Measurements from ENCODE around the gene TOMM34.
A peak's percentile ranks its signal among the peaks of the same experiment; 100 is the strongest.

The TOMM34 gene

DNA sequence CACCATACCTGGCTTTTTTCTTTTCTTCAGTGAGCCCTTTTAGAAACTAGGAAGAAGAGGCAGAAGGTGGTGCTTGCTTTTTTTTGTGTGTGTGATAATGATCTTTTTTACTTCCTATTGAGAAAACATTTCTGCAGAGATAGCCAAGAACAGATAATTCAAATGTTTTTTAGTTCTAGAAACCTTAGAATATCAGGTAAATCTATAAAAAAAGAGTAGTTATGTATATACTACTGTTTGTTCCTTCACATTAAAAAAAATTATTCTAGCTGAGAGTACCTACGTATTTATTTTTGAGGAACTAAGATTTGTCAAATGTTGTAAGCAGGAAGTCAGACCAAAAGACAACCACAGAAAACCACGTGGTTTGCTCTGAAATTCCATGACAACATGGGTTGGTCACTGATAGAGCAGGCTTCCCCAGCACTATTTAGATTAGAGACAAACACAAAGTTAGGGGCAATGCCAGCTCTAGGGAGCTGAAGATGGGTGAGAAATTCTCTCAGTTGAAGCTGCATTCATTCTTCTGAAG is 19.0 kb upstream of the TOMM34 start:
- in situ Hi-C loops (cut with HindIII; ENCODE audit: low pct_ligation_motif_present, low sequenced_read_pairs) = no loop called here
- H3K27me3 ChIP-seq (replicated peaks) = no peaks in the 10 kb centered on the region
- TF ChIP-seq, protein P1, sequence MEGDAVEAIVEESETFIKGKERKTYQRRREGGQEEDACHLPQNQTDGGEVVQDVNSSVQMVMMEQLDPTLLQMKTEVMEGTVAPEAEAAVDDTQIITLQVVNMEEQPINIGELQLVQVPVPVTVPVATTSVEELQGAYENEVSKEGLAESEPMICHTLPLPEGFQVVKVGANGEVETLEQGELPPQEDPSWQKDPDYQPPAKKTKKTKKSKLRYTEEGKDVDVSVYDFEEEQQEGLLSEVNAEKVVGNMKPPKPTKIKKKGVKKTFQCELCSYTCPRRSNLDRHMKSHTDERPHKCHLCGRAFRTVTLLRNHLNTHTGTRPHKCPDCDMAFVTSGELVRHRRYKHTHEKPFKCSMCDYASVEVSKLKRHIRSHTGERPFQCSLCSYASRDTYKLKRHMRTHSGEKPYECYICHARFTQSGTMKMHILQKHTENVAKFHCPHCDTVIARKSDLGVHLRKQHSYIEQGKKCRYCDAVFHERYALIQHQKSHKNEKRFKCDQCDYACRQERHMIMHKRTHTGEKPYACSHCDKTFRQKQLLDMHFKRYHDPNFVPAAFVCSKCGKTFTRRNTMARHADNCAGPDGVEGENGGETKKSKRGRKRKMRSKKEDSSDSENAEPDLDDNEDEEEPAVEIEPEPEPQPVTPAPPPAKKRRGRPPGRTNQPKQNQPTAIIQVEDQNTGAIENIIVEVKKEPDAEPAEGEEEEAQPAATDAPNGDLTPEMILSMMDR (IDR thresholded peaks at IDR 0.05; ENCODE audit: low read depth, low read length, missing control alignments) = no peak
- peak; percentile 63 for DNase-seq
- H3K27ac ChIP-seq = peak overlapping the region; percentile 39
- H3K4me3 ChIP-seq (ENCODE audit: low read depth, low read length) = no peak overlapping the region
- peaks cover 27% of the 10 kb centered on the region for H3K36me3 ChIP-seq (replicated peaks)

DNA sequence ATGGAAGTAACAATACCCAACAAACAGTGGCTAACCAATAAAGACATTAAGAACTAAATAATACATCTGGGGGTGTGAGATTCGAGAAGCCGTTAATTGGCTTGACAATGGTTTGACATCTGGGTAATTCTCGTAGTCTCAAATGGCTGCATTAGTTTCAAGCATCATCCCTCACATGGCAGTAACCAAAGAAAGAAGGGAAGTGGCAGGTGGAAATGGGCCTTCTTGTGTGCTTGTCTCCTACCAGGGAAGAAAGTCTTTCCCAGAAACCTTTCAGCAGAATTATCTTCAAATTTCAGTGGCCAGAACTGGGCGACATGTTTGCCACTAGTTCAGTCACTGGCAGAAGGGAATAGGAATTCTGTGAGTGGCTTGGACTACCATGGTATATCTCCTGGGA is 16.5 kb upstream of the TOMM34 start:
- no peak overlapping the region for H3K27ac ChIP-seq
- TF ChIP-seq, protein P1 (IDR thresholded peaks at IDR 0.05; ENCODE audit: low read depth, low read length, missing control alignments) = no peak
- peaks cover 22% of the 10 kb centered on the region for H3K36me3 ChIP-seq (replicated peaks)
- no peak overlapping the region for H3K4me3 ChIP-seq (ENCODE audit: low read depth, low read length)
- H3K27me3 ChIP-seq (replicated peaks) = no peaks in the 10 kb centered on the region
- no peak for DNase-seq
- in situ Hi-C loops (cut with HindIII; ENCODE audit: low pct_ligation_motif_present, low sequenced_read_pairs) = no loop called here

DNA sequence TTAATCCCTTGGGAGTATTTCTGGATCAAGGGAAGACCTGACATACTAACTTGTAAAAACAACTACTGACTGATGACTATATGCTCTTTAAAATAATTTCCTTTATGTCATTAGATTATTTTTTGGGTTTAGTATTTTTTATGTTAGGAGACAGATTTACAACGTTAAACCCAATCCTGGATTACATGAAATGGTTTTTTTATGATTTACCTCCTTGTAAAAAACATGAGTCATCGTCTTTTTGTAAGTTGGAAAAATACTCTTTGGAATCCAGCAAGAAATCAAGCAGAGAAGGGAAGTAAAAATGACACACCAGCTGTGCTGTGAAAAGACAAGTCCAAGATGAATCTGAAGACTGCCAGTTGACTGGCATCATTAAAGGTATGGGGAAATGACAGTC is 12.9 kb upstream of the TOMM34 start:
- Histone ChIP-seq H3K27me3 (replicated peaks) (no peaks in the 10 kb centered on the region), H3K4me3 (ENCODE audit: low read depth, low read length) (no peak overlapping the region), H3K36me3 (replicated peaks) (peaks cover 19% of the 10 kb centered on the region), H3K27ac (no peak overlapping the region)
- in situ Hi-C loops (cut with HindIII; ENCODE audit: low pct_ligation_motif_present, low sequenced_read_pairs) = no loop called here
- no peak for DNase-seq
- TF ChIP-seq, protein P1 (IDR thresholded peaks at IDR 0.05; ENCODE audit: low read depth, low read length, missing control alignments) = no peak

DNA sequence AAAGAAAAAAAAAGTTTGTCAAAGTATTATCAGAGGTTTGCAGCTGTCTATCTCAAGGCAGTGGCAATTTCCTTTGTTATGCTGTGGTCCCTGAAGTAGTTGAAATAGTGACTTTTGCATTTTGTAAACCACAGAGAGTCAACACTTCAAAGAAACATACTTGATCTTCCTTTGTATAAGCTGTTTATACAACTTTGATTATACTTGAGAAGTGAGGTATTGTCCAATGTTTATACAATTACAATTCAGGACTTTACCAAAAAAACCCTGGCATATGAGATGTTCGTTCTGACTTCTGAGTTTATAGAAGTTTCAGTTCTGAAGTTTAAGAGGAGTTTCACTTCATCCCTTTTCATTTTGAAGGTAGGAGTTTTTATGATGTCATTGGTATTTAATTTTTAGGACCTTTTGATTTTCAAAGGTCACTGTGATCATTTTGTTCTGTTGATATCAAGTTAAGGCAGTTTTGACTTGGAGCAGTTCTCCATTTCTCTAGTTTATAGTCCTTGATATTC is 10.1 kb upstream of the TOMM34 start:
- in situ Hi-C loops (cut with HindIII; ENCODE audit: low pct_ligation_motif_present, low sequenced_read_pairs) = no loop called here
- DNase-seq = no peak
- no peak overlapping the region for H3K27ac ChIP-seq
- H3K36me3 ChIP-seq (replicated peaks) = peaks cover 19% of the 10 kb centered on the region
- TF ChIP-seq, protein P1 (IDR thresholded peaks at IDR 0.05; ENCODE audit: low read depth, low read length, missing control alignments) = no peak
- no peaks in the 10 kb centered on the region for H3K27me3 ChIP-seq (replicated peaks)
- H3K4me3 ChIP-seq (ENCODE audit: low read depth, low read length) = no peak overlapping the region

DNA sequence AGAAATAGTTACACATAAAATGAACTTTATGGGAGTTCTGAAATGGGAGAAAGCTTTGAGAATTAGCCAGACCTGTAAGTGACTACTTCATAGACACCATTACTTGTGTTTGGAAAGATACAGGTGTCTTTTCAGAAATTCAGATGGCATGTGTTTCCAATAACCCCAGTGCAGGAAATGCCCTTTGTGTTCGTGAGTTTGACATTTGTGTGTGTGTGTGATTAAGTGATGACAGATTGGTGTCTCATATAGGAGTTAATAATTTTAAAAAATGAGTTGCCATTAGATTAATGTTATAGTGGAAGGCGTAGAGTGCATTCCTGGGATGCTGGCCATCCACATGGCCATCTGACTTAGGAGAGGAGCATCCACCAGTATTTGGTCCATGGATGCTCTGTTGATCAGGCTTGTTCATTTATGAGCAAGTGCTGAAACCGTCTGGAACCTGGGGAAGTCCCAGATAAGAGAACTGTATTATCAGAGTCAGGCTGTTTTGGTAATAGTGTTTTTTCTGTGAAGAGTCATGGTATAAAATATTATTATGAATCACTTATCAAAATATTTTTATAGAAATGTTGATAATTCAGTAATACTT is 9.2 kb upstream of the TOMM34 start:
- peak; percentile 46 for DNase-seq
- H3K27ac ChIP-seq = no peak overlapping the region
- no peak overlapping the region for H3K4me3 ChIP-seq (ENCODE audit: low read depth, low read length)

More for the DNA sequence above, 9.2 kb upstream of the TOMM34 start:
- Histone ChIP-seq H3K27me3 (replicated peaks) (no peaks in the 10 kb centered on the region), H3K36me3 (replicated peaks) (peaks cover 11% of the 10 kb centered on the region)
- in situ Hi-C loops (cut with HindIII; ENCODE audit: low pct_ligation_motif_present, low sequenced_read_pairs) = no loop called here
- TF ChIP-seq, protein P1 (IDR thresholded peaks at IDR 0.05; ENCODE audit: low read depth, low read length, missing control alignments) = no peak

Measured in brain microvascular endothelial cell (primary cell).